Fibroblast of gingiva (primary cell): ENCODE data around the gene TIMMDC1.
"Not testable (repeated sequence)": the region's sequence is repeated elsewhere in the genome, so short reads cannot be mapped to it uniquely, and the experiment has no call there.

Experiments
- DNase-seq: peaks from one replicate; pipeline ENCODE4 v3.0.0-alpha.2; 2011; ENCODE audit warnings: low read depth

TIMMDC1 gene

GRCh38 chr3:119510690-119511089, 12.3 kb downstream of the TIMMDC1 start:
- DNase-seq = no peak

GRCh38 chr3:119514637-119515036, 16.3 kb downstream of the TIMMDC1 start:
- DNase-seq = no peak

DNA sequence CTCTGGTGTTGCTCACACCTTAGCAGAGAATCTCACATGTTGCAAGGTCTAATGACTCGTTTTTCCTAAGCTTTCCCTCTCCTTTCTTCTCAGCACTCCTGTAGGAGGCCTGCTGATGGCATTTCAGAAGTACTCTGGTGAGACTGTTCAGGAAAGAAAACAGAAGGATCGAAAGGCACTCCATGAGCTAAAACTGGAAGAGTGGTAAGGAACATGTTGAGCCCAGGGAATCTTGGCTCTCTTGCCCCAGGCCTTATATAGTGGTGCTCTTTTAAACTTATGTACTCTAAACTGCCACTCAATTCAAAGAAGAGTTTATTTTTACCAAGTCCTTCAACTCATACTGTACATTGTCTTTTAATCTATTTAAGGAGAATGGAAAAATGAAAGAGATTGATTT, 18.8 kb downstream of the TIMMDC1 start:
- no peak for DNase-seq

DNA sequence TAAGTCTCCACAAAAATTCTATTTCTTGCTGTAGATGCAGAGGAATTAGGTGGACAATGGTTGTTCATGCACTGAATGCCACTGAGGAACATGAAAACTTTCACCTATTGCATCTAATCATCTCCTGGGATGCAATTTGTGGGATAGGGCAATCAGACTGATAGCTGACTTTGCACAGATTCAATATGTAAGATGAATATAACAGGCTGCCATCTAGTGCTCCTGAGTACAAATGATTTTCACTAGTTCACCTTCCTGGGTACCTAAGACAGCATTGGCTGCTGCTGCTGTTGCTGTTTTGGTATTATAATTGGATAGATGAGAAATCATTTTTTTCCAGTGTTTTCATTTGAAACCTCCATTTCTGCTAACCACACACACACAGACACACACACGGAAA, 19.7 kb downstream of the TIMMDC1 start:
- DNase-seq = no peak

GRCh38 chr3:119524931-119525662, 26.8 kb downstream of the TIMMDC1 start:
- no peak for DNase-seq

DNA sequence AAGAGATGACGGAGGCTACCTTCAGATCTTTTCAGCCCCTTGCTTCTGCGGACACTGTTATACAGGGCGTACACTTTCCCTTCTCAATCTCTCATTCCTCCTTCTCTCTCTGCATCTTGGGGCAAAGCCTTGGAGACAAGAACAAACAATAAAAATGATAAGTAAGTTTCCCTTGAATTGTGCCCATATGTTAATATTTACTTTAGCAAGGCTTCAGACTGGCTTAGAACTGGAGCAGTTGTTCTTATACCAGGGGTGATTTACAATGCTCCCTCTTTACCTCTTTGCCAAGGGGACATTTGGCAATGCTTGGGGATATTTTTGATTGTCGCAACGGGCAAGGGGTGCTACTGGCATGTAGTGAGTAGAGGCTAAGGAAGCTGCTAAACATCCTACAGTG, 29.4 kb downstream of the TIMMDC1 start:
- no peak for DNase-seq

DNA sequence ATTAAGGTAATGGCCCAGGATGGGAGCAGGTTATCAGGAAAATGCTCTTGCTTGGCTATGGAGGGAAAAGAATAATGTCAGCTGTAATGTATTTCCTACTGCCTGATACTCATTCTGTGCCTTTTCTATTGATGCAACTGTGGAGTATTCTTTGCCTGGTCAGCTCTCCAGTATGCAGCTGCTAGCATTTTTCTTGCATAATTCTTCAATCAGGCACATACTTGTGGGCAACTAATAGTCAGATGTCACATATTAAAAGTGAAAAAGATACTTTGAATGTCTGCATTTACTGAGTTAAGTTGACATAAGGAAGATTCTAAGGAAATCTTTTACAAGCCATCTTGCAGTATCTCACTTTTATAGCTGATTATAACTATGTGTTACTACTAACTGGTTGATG, 31.5 kb downstream of the TIMMDC1 start:
- DNase-seq = peak; percentile 80

GRCh38 chr3:119530456-119530855, 32.1 kb downstream of the TIMMDC1 start:
- no peak for DNase-seq

GRCh38 chr3:119531151-119531550, 32.8 kb downstream of the TIMMDC1 start:
- DNase-seq = no peak

DNA sequence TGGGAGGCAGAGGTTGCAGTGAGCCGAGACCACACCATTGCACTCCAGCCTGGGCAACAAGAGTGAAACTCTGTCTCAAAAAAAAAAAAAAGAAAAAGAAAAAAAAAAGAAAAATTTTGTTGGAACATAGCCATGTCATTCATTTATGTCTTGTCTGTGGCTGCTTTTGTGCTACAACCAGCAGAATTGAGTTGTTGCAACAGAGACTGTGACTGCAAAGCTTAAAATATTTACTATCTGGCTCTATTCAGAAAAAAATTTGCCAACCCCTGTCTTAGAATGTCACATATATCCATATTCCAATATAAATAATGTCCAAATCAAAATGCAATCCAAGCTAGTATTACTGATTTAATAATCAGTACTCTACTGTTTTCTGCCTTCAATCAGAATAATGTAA, 35.9 kb downstream of the TIMMDC1 start:
- DNase-seq = no peak

GRCh38 chr3:119536757-119537156, 38.4 kb downstream of the TIMMDC1 start:
- DNase-seq = no peak

DNA sequence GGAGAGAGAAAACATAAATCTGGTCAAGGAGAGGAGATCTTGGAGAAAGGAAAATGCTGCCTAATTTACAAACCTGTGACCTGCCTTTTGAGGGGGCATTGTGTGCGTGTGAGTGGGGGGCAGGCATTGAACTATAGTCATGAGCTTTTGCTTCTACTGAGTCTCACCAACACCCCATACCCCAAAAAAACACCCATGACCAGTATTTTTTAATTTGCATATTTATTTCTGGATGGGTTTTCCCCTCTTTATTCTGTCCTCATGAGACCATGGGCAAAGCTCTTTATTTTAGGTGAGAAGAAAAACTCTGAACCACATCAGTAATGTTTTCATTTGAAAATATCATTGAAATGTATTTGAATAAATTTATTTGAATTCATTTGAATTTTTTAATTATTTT, 40.4 kb downstream of the TIMMDC1 start:
- no peak for DNase-seq

DNA sequence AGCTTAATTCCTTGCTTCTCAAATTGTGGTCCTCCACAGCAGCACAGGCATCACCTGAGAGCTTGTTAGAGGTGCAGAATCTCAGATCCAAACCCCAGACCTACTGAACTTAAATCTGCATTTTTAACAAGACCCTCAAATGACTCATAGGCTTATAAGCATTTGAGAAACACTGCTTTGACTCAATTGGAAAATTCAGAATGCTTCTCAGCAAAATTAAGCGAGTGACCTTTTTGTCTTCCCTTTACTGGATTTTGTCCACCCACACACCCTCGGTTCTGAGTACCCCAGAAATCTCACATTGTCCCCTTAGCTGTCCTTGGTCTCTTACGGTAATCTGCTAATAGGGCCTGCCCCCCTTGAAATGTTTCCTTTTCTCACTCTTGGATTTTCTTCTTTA, 43.2 kb downstream of the TIMMDC1 start:
- DNase-seq = no peak

- DNase-seq = no peak
Measured at GRCh38 chr3:119542168-119542767, 43.9 kb downstream of the TIMMDC1 start.

- DNase-seq = no peak
Measured at GRCh38 chr3:119543147-119543546, 44.8 kb downstream of the TIMMDC1 start.

GRCh38 chr3:119547227-119547626, 48.9 kb downstream of the TIMMDC1 start:
- no peak for DNase-seq

GRCh38 chr3:119548341-119548740, 50.0 kb downstream of the TIMMDC1 start:
- DNase-seq = no peak

- no peak for DNase-seq
Measured at GRCh38 chr3:119550192-119550910, 52.0 kb downstream of the TIMMDC1 start.

DNA sequence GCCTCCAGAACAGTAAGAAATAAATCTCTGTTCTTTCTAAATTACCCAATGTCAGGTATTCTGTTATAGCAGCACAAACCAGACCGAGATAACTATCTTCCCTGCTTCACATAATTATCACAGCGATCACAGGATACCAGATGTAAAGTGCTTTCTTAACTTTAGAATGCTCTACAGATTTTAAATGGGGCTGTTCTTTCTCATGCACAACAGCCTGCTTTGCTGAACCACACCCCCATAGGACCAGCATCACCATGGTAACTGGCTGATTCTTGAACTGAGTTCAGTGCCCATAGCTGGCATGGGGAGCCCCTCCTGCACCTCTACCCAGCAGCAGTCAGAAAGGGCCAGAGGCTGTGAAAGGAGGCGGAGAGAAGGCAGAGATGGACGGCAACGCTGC, 53.3 kb downstream of the TIMMDC1 start:
- no peak for DNase-seq

- DNase-seq = not testable (repeated sequence)
Measured at GRCh38 chr3:119552928-119553327, 54.6 kb downstream of the TIMMDC1 start.

- no peak for DNase-seq
Measured at GRCh38 chr3:119553823-119554415, 55.6 kb downstream of the TIMMDC1 start.

GRCh38 chr3:119555309-119555735, 57.0 kb downstream of the TIMMDC1 start:
- DNase-seq = no peak

GRCh38 chr3:119555929-119556328, 57.6 kb downstream of the TIMMDC1 start:
- no peak for DNase-seq
